B cell (primary cell): ENCODE data around the gene ADK. TPM values are rescaled to one million over a fixed set of nuclear protein-coding genes. Genes with fewer than 3 reads are reported as not detected.

Source experiments
- ATAC-seq: fragments of 200-7000 bp; cut with Tn5 transposase; one replicate; pipeline ENCODE4 v1.10.0; 2021; ENCODE audit warnings: low read depth, mild to moderate bottlenecking, moderate number of reproducible peaks, moderate library complexity
- CTCF ChIA-PET: fragments of 350-600 bp; sonication (Branson Sonifier 250); formaldehyde crosslinking; loops from one replicate; lab custom pipeline; 2021; ENCODE audit warnings: antibody characterized with exemption, inconsistent platforms; lab: Charles Lee
- POLR2A ChIA-PET: fragments of 350-600 bp; sonication (Branson Sonifier 250); formaldehyde crosslinking; loops from one replicate; lab custom pipeline; 2021; ENCODE audit warnings: antibody characterized with exemption; lab: Charles Lee
- DNase-seq: peaks from one replicate; pipeline ENCODE4 v3.0.0; 2013
- H2AFZ ChIP-seq: 2 replicates; pipeline ENCODE4 v1.6.1; 2012; ENCODE audit warnings: mild to moderate bottlenecking, low read depth, low read length; ENCODE audit not compliant: insufficient read depth, poor library complexity, severe bottlenecking
- H3K27ac ChIP-seq, 2 donors: 1 replicate in 1 of 2; 2 replicates in 1 of 2; pipeline ENCODE4 v1.5.1; 2012 to 2013; ENCODE audit warnings: low read length in 2 of 2, mild to moderate bottlenecking in 2 of 2, moderate library complexity in 1 of 2
- H3K27me3 ChIP-seq, 4 experiments: fragments of 200-600 bp in 1 of 4; sonication (generic) in 1 of 4; replicated peaks in 1 of 4; 1 replicate in 2 of 4; 2 replicates in 2 of 4; pipeline versions ENCODE4 v1.6.1 to v1.7.0; 2013 to 2016; ENCODE audit warnings: low read length in 3 of 4, mild to moderate bottlenecking in 2 of 4, mixed read lengths in 1 of 4, moderate library complexity in 1 of 4; ENCODE audit not compliant: insufficient read depth in 4 of 4, control insufficient read depth in 3 of 4; ENCODE audit errors: control extremely low read depth in 1 of 4
- H3K36me3 ChIP-seq, 2 experiments: replicated peaks in 1 of 2; 1 replicate in 1 of 2; 2 replicates in 1 of 2; pipeline versions ENCODE4 v1.6.1 to v1.7.1; 2013; ENCODE audit warnings: low read length in 1 of 2; ENCODE audit not compliant: insufficient read depth in 2 of 2, control insufficient read depth in 1 of 2; ENCODE audit errors: control extremely low read depth in 1 of 2, extremely low read depth in 1 of 2
- H3K4me1 ChIP-seq, 2 donors: fragments of 200-600 bp in 1 of 2; sonication (generic) in 1 of 2; 1 replicate in 1 of 2; 2 replicates in 1 of 2; pipeline versions ENCODE4 v1.5.1 to v1.6.1; 2013 to 2017; ENCODE audit warnings: low read length in 2 of 2; ENCODE audit not compliant: control insufficient read depth in 2 of 2, insufficient read depth in 2 of 2
- H3K4me2 ChIP-seq: replicated peaks from 2 replicates; pipeline ENCODE3; 2012; ENCODE audit warnings: mild to moderate bottlenecking, low read depth, low read length; ENCODE audit not compliant: poor library complexity, severe bottlenecking
- H3K4me3 ChIP-seq, 5 experiments: fragments of 200-600 bp in 1 of 5; sonication (generic) in 1 of 5; 1 replicate in 3 of 5; 2 replicates in 2 of 5; pipeline versions ENCODE4 v1.5.1 to v1.7.0; 2011 to 2016; ENCODE audit warnings: low read length in 4 of 5, mild to moderate bottlenecking in 4 of 5, low read depth in 2 of 5, control low read depth in 1 of 5, moderate library complexity in 1 of 5; ENCODE audit not compliant: insufficient read depth in 1 of 5; ENCODE audit errors: control extremely low read depth in 1 of 5, extremely low read depth in 1 of 5
- H3K79me2 ChIP-seq: fragments of 200-600 bp; sonication (generic); one replicate; pipeline ENCODE4 v1.6.0; 2016; ENCODE audit warnings: low read length; ENCODE audit not compliant: control insufficient read depth, insufficient read depth
- H3K9ac ChIP-seq: fragments of 200-600 bp; sonication (generic); 2 replicates; pipeline ENCODE4 v1.6.1; 2017; ENCODE audit warnings: mild to moderate bottlenecking, low read length, moderate library complexity
- H3K9me3 ChIP-seq, 3 donors: one replicate each; pipeline versions ENCODE4 v1.6.1 to v1.7.1; 2013; ENCODE audit warnings: low read length in 2 of 3; ENCODE audit not compliant: control insufficient read depth in 2 of 3, insufficient read depth in 1 of 3; ENCODE audit errors: control extremely low read depth in 1 of 3
- H4K20me1 ChIP-seq: 2 replicates; pipeline ENCODE4 v1.6.0; 2012; ENCODE audit warnings: mild to moderate bottlenecking, low read length; ENCODE audit not compliant: insufficient read depth, control insufficient read depth, poor library complexity, severe bottlenecking
- H3K27ac Mint-ChIP-seq: one replicate; pipeline ENCODE4 v1.8.0; 2021; ENCODE audit warnings: mixed read lengths
- H3K27me3 Mint-ChIP-seq: one replicate; pipeline ENCODE4 v1.8.0; 2021; ENCODE audit warnings: mixed read lengths
- H3K4me1 Mint-ChIP-seq: one replicate; pipeline ENCODE4 v1.8.0; 2021; ENCODE audit warnings: mixed read lengths
- H3K4me3 Mint-ChIP-seq: one replicate; pipeline ENCODE4 v1.8.0; 2021; ENCODE audit warnings: mixed read lengths
- H3K9me3 Mint-ChIP-seq: one replicate; pipeline ENCODE4 v1.8.0; 2022; ENCODE audit warnings: mixed read lengths; ENCODE audit not compliant: insufficient read depth
- CTCF ChIP-seq: fragments of 200-600 bp; IDR thresholded peaks from one replicate; pipeline ENCODE4 v1.8.0; 2022; ENCODE audit warnings: antibody characterized with exemption, mild to moderate bottlenecking
- EZH2 ChIP-seq: IDR thresholded peaks from 2 replicates; pipeline ENCODE4 v1.6.1; 2012; ENCODE audit warnings: borderline replicate concordance, low read depth, mild to moderate bottlenecking, moderate library complexity, low read length; ENCODE audit not compliant: insufficient read depth, poor library complexity, severe bottlenecking
- WGBS: methylation state at CpG from one replicate; pipeline ENCODE4 v1.1.5; 2013; ENCODE audit warnings: missing lambda C conversion rate; ENCODE audit not compliant: insufficient coverage; 5-methylcytosine and 5-hydroxymethylcytosine counted together
- intact Hi-C: fragments of 100-400 bp; cut with micrococcal nuclease; formaldehyde crosslinking; loops from one replicate; pipeline ENCODE4 v1.10.0; 2022
- polyA plus RNA-seq: library from polyadenylated mRNA; depleted of rRNA; stranded (reverse); fragments of >200 nt; gene quantifications from 2 replicates; pipeline ENCODE4 v1.2.3, GENCODE V29; 2012
- total RNA-seq, 2 donors: library from RNA; stranded (reverse); fragments of 120-200 nt in 1 of 2; gene quantifications; 1 replicate in 1 of 2; 2 replicates in 1 of 2; pipeline versions ENCODE4 v1.2.3 to v1.2.4, GENCODE V29; 2013 to 2022

ADK gene
- total and polyA plus RNA-seq, 2 donors (not counting 1 experiment from before 2014, with no cell fraction given), result 37.2 to 52.6 TPM

DNA sequence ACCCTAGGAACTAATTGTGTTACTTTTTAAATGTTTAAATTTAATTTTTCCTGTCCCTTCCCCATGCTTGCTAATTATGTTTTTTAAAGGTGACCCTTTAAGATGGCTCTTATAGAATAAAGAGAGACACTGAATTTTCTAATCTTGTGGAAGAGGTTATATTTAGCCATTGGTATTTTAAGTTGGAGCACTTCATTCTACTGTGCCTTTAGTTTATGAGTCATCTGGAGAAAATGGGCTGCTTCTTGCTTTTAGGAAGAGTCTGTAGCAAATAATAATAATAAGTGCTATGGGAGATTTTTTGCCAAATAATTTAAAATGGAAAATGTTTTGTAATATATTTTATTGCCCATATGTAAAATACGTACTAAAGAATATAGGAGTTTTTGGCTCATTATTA lies 139.7 kb downstream of the ADK start:
- H3K4me1 Mint-ChIP-seq, result peaks cover 29% of the 10 kb centered on the region
- Histone ChIP-seq H3K9me3 (peaks cover 0 to 1% (median 0%) of the 10 kb centered on the region in 3 donors), H3K27ac (peak overlapping the region in 1 of 2 donors; percentile 49), H3K4me3 (no peak overlapping the region), H3K79me2 (peaks cover 42% of the 10 kb centered on the region), H4K20me1 (peaks cover 37% of the 10 kb centered on the region), H3K4me1 (peaks cover 0 to 17% of the 10 kb centered on the region in 2 donors), H3K4me2 (no peak overlapping the region), H2AFZ (no peak overlapping the region), H3K27me3 (no peaks in the 10 kb centered on the region), H3K36me3 (peaks cover 0 to 6% of the 10 kb centered on the region in 2 experiments), H3K9ac (peak overlapping the region; percentile 9)
- intact Hi-C loops, result no loop called here
- DNase-seq (no peak), ATAC-seq (no peak)
- no peaks in the 10 kb centered on the region for H3K9me3 Mint-ChIP-seq
- POLR2A ChIA-PET, result no interaction called here
- no peaks in the 10 kb centered on the region for H3K27me3 Mint-ChIP-seq
- CTCF ChIA-PET, result no interaction called here
- WGBS, result no CpG with 5 or more reads among the region's 1 CpG
- TF ChIP-seq CTCF (no peak), EZH2 (no peak)
- no peak overlapping the region for H3K27ac Mint-ChIP-seq
- H3K4me3 Mint-ChIP-seq, result no peak overlapping the region

GRCh38 chr10:74292871-74293427 lies 141.9 kb downstream of the ADK start:
- peaks cover 26% of the 10 kb centered on the region for H3K4me1 Mint-ChIP-seq
- TF ChIP-seq EZH2, result no peak
- TF ChIP-seq CTCF, result no peak
- peak overlapping the region; percentile 51 for H3K27ac Mint-ChIP-seq
- Histone ChIP-seq H2AFZ (no peak overlapping the region), H3K79me2 (peaks cover 37% of the 10 kb centered on the region), H3K27me3 (no peaks in the 10 kb centered on the region), H3K4me2 (no peak overlapping the region), H3K9me3 (peaks cover 0 to 3% (median 1%) of the 10 kb centered on the region in 3 donors), H3K4me1 (peaks cover 0 to 17% of the 10 kb centered on the region in 2 donors), H3K4me3 (no peak overlapping the region), H3K27ac (peak overlapping the region in 1 of 2 donors; percentile 22), H4K20me1 (peaks cover 33% of the 10 kb centered on the region), H3K36me3 (peaks cover 3 to 5% of the 10 kb centered on the region in 2 experiments), H3K9ac (no peak overlapping the region)
- ATAC-seq (no peak), DNase-seq (no peak)
- POLR2A ChIA-PET, result no interaction called here
- H3K4me3 Mint-ChIP-seq, result no peak overlapping the region
- H3K27me3 Mint-ChIP-seq, result no peaks in the 10 kb centered on the region
- H3K9me3 Mint-ChIP-seq, result no peaks in the 10 kb centered on the region
- intact Hi-C loops, result no loop called here
- CTCF ChIA-PET, result no interaction called here
- WGBS, result no CpG with 5 or more reads among the region's 4 CpGs
